HG03139 (cell line): ENCODE measurements around the gene SH3BGR.
"Not testable (repeated sequence)": the region's sequence is repeated elsewhere in the genome, so short reads cannot be mapped to it uniquely, and the experiment has no call there.

Experiments used
- ATAC-seq: cut with Tn5 transposase; IDR thresholded peaks from one replicate; pipeline ENCODE4 v1.9.1; 2021; ENCODE audit not compliant: unreplicated experiment

The SH3BGR gene

DNA sequence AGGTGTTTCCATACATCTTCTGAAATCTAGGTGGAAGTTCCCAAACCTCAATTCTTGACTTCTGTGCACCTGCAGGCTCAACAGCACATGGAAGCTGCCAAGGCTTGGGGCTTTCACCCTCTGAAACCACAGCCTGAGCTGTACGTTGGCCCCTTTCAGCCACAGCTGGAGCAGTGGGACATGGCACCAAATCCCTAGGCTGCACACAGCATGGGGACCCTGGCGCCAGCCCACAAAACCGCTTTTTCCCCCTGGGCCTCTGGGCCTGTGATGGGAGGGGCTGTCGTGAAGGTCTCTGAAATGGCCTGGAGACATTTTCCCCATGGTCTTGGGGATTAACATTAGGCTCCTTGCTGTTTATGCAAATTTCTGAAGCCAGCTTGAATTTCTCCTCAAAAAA is 88.6 kb downstream of the SH3BGR start:
- ATAC-seq: not testable (repeated sequence)

DNA sequence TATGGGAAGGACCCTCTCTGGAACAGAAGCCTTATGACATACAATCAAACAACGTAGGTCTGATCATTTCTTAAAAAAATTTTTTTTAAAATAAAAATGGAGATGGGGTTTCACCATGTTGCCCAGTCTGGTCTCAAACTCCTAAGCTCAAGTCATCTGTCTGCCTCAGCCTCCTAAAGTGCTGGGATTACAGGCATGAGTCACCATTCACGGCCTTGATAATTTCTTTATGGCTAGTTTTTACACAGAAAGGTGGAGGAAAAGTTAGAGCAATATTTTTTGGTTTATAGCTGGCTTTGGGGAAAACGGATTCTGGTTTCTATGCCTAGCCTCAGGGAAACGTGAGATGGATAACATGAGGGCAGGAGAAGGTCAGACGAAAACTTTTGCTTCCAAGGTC is 91.0 kb downstream of the SH3BGR start:
- ATAC-seq: no peak

GRCh38 chr21:39546522-39546921 is 94.8 kb downstream of the SH3BGR start:
- no peak for ATAC-seq

GRCh38 chr21:39552856-39553255 is 101.1 kb downstream of the SH3BGR start:
- ATAC-seq: no peak

DNA sequence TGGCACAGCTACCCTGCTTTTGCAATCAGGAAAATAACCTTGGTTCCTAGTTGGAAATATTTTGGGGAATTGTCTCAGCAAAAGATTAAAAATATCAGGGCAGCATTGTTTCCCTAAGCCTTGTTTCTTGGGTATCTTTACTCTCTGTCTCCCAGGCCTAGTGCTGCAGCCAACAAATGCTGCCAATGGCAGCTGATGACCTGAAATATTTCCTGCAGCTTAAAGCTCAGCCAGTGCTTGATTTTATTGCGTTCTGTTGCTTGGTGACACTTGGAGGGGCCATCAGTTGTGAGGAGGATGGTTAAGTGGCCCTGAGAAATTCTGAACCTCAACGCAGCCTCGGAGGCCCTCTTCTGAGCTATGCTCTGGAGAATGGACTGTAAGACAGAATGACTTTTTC is 101.6 kb downstream of the SH3BGR start:
- no peak for ATAC-seq

- ATAC-seq: no peak
Measured at GRCh38 chr21:39555911-39556590, 104.3 kb downstream of the SH3BGR start.

GRCh38 chr21:39559511-39559910 is 107.7 kb downstream of the SH3BGR start:
- ATAC-seq: no peak

DNA sequence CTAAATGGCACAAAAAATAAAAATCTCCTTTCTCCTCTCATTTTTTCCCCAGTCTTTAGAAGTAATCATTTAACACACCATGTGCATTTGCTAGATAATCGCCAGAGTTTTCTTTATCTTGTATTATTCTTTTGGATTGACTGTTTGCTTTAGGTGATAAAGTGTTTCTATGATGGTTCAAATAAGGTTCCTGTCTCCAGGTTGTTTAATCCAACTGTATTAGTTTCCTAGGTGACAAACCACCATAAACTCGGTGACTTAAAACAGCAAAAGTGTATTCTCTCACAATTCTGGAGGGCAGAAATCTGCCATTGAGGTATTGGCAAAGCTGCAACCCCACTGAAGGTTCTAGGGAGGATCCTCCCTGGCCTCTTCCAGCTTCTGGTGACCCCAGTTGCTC is 109.4 kb downstream of the SH3BGR start:
- no peak for ATAC-seq

GRCh38 chr21:39562791-39563770 is 111.3 kb downstream of the SH3BGR start:
- ATAC-seq: no peak

DNA sequence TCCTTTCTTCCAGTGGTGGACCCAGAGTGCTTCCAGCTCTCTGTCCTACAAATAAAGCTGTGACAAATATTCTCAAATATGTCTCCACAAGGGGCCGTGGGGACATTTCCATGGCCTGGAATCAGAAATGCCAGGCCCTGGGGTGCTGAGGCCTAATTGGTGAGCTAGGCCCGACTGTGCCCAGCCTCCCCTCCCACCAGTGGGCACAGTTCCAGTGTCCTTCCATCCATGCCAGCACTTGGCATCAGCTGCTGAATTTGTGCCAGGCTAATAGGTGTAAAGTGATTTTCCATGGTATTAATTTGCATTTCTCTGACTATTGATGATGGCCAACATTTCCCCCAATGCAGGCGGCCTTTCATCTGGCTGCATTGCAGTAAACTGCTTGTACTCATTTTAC is 112.4 kb downstream of the SH3BGR start:
- ATAC-seq: no peak
